Esophagus (tissue), 2 donors: Measurements from ENCODE around the gene ERAS. TPM values are rescaled to one million over a fixed set of nuclear protein-coding genes. Genes with fewer than 3 reads are reported as not detected.

Source experiments
- H3K27ac ChIP-seq, 2 donors: one replicate each; pipeline ENCODE4 v1.5.1; 2013; ENCODE audit warnings: low read depth in 2 of 2, mild to moderate bottlenecking in 2 of 2, inconsistent platforms in 1 of 2, low read length in 1 of 2, moderate library complexity in 1 of 2
- H3K27me3 ChIP-seq, 2 donors: one replicate each; pipeline ENCODE4 v1.6.1; 2013; ENCODE audit warnings: low read length in 2 of 2, control low read depth in 1 of 2, mild to moderate bottlenecking in 1 of 2; ENCODE audit not compliant: insufficient read depth in 2 of 2, control insufficient read depth in 1 of 2
- H3K36me3 ChIP-seq, 2 donors: one replicate each; pipeline ENCODE4 v1.6.1; 2013; ENCODE audit warnings: low read length in 1 of 2; ENCODE audit not compliant: control insufficient read depth in 2 of 2, insufficient read depth in 2 of 2
- H3K4me1 ChIP-seq, 2 donors: one replicate each; pipeline ENCODE4 v1.6.1; 2013; ENCODE audit warnings: low read length in 1 of 2; ENCODE audit not compliant: control insufficient read depth in 2 of 2, insufficient read depth in 2 of 2
- H3K4me3 ChIP-seq, 2 donors: one replicate each; pipeline ENCODE4 v1.5.1; 2013; ENCODE audit warnings: low read length in 2 of 2, mild to moderate bottlenecking in 2 of 2, low read depth in 1 of 2, moderate library complexity in 1 of 2
- H3K9me3 ChIP-seq, 2 donors: one replicate each; pipeline ENCODE4 v1.6.1; 2013; ENCODE audit warnings: mild to moderate bottlenecking in 2 of 2, low read depth in 1 of 2, low read length in 1 of 2, moderate library complexity in 1 of 2; ENCODE audit not compliant: control insufficient read depth in 2 of 2, insufficient read depth in 1 of 2
- WGBS, 2 donors: extraction: QIAGEN DNeasy Blood & Tissue Kit; methylation state at CpG; one replicate each; pipeline ENCODE4 v1.1.7; 2013; 5-methylcytosine and 5-hydroxymethylcytosine counted together
- polyA plus RNA-seq, 2 donors: library from polyadenylated mRNA; stranded (reverse); fragments of 200-250 nt; gene quantifications; one replicate each; pipeline ENCODE4 v1.2.3, GENCODE V29; 2013
- donor health status: healthy with polysubstance abuse.
- donor health status: Bipolar disorder and iron deficiency.

ERAS gene
- polyA plus RNA-seq, 2 donors, result 0.05 to 0.10 TPM

DNA sequence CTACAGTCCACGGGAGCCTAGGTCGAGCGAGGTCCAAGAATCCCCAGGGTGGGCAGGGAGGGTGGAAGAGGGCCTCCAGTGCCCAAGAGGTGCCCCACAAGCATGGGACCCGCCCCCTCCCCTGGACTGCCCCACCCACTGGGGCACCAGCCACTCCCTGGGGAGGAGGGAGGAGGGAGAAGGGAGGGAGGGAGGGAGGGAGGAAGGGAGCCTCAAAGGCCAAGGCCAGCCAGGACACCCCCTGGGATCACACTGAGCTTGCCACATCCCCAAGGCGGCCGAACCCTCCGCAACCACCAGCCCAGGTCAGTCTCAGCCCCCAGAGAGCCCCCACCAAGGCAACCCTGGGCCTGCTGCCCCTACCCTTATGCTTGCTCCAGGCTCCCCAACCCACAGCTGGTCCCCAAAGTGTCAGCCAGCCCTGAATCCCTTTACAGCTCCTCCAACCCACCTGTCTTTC is 39.9 kb upstream of the ERAS start, which contains the start of gene GATA1:
Gene GATA1, plus strand, starts transcription at position 250 of the 460 bp plus-strand sequence. CDS start 4,520 bp downstream, outside the sequence.
- WGBS, 2 donors, result 73 to 91% methylated on average over 6 to 7 of the region's 7 CpGs
- peaks cover 0 to 6% of the 10 kb centered on the region in 2 donors for H3K27me3 ChIP-seq
- no peaks in the 10 kb centered on the region for H3K4me1 ChIP-seq
- H3K36me3 ChIP-seq, result no peaks in the 10 kb centered on the region
- H3K27ac ChIP-seq, result no peak within 1 kb of the TSS
- H3K9me3 ChIP-seq, result peaks cover 0 to 2% of the 10 kb centered on the region in 2 donors
- H3K4me3 ChIP-seq, result no peak within 1 kb of the TSS

DNA sequence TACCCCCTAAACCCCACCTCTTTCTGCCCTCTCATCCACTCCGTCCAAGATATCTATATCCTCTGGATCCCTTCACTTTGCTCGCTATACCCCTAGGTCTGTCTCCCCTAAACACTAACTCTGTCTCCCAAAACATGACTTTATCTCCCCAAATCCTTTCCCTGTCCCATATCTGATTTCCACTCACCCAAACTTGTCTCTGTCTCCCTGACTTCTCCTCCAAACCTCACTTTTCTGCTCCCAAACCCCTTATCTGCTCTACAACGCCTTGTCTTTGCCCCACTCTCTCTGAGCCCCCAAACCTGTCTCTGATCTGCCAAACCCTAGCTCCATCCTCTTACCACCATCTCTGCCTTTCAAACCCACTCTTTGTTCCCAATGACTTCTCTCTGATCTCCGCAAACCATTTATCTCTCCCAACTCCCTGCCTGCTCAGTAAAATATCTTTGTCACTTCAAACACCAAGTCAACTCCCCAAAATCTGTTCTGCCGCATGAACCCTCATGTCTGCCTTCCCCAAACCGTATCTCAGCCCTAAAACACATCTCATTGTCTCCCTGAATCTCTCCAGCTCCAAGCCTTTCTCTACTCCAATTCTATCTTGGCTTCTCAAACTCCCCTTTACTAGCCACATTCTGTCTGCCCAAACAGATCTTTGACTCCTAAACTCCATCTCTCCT is 39.3 kb upstream of the ERAS start:
- Histone ChIP-seq H3K9me3 (peaks cover 0 to 2% of the 10 kb centered on the region in 2 donors), H3K27ac (no peak overlapping the region), H3K4me1 (no peaks in the 10 kb centered on the region), H3K27me3 (peaks cover 0 to 6% of the 10 kb centered on the region in 2 donors), H3K4me3 (no peak overlapping the region), H3K36me3 (no peaks in the 10 kb centered on the region)
- 63 to 79% methylated on average over 6 of the region's 6 CpGs for WGBS, 2 donors

DNA sequence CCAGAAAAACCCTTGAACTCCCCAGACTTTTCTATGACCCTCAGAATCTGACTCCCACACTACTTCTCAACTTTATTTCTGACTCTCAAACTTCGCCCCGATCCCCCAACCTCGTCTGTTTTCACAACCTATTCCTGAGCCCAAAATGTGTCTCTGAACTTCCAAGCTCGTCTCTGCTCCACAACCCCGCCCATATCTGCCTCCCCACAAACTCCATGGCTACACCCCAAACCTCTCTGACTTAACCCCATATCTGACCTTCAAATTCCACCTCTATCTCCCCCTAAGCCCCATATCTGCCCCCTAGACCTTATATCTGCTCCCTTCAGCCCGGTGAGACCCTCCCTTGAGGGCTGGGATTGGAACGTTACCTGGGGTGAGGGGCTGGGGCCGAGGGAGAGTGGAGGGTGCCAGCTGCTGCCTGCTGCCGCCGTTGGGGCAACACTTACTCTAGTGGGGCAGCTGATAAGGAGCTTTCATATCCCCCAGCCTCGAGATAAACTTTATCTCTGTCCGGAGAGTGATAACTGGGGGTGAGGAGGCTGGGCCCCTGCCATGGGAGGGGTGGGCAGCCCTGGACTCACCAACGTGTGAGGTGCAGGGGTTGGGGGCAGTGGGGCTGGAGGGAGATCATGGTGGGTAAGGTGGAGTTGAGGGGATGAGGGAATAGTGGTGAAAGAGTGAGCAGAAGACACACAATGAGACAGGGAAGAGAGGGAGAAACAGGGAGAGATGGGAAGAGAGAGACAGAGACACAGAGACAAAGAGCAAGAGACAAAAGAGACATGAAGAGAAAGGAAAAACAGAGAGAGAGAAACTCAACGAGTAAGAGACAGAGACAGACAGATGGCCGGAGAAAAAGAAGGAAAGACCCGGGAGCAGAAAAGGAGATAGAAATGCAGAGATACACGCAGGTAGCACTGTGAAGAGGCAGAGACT is 38.5 kb upstream of the ERAS start:
- H3K27ac ChIP-seq, result no peak overlapping the region
- no peaks in the 10 kb centered on the region for H3K36me3 ChIP-seq
- H3K4me3 ChIP-seq, result no peak overlapping the region
- peaks cover 0 to 6% of the 10 kb centered on the region in 2 donors for H3K27me3 ChIP-seq
- H3K4me1 ChIP-seq, result no peaks in the 10 kb centered on the region
- peaks cover 0 to 2% of the 10 kb centered on the region in 2 donors for H3K9me3 ChIP-seq
- WGBS, 2 donors, result 50 to 55% methylated on average over 17 of the region's 17 CpGs

DNA sequence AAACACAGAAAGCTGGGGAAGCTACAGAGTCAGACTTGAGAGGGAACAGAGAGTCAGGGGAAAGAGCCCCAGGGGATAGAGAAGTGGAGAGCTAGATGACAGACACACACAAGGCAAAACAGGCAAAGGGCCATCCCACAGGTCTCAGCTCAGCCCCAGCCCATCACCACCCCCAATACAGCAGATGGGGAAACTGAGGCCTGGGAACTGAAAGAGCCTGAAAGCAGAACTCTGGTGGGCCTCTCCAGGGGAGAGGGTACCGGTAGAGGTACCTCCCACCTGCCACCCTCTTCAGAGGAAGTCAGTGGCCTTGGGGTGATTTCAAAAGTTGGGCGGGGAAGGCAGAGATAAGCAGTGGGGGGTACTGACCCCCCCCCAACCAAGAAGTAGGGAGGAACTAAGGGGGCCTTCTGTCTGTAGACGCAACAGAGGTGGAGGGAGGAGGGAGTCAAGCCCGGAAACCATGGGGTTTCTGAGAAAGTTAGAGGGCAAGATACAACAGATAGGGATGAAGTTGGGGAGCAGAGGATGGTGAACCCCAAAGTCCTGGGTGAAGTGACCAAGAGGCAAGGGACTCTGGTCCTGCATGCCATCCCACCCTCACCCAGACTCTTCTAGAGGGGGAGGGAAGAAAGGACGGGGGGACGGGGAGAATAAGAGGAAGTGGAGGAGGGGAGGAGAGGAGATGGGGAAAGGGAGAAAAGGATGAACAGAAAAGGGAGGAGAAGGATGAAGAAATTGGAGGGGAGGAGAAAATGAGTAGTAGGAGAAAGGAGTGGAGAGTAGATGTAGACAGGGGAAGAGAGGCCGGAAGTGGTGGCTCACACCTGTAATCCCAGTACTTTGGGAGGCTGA is 36.7 kb upstream of the ERAS start:
- WGBS, 2 donors, result 58 to 60% methylated on average over 7 of the region's 7 CpGs
- no peaks in the 10 kb centered on the region for H3K9me3 ChIP-seq
- no peaks in the 10 kb centered on the region for H3K4me1 ChIP-seq
- no peaks in the 10 kb centered on the region for H3K27me3 ChIP-seq
- no peaks in the 10 kb centered on the region for H3K36me3 ChIP-seq
- no peak overlapping the region for H3K4me3 ChIP-seq
- H3K27ac ChIP-seq, result no peak overlapping the region

DNA sequence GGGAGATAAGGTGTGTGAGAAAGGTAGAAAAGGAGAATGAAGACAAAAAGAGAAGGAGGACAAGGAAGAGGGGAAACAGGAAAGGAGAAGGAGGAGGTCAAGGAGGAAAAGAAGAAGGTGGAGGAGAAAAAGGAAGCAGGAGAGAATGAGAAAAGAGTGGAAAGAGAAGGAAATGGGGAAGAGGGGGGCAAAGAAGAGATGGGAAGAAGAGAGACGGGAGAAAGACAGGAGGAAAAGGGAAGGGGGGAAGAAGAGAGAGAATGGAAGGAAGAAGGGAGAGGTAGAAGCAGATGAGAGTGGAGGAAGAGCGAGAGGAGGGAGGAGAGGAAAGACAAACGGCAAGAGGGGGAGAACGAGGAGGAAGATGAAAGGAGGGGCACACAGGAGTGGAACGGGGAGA is 35.8 kb upstream of the ERAS start:
- Histone ChIP-seq H3K9me3 (no peaks in the 10 kb centered on the region), H3K4me3 (no peak overlapping the region), H3K4me1 (no peaks in the 10 kb centered on the region), H3K36me3 (no peaks in the 10 kb centered on the region), H3K27ac (no peak overlapping the region), H3K27me3 (no peaks in the 10 kb centered on the region)
- WGBS, 2 donors, result 56 to 59% methylated on average over 5 of the region's 5 CpGs

DNA sequence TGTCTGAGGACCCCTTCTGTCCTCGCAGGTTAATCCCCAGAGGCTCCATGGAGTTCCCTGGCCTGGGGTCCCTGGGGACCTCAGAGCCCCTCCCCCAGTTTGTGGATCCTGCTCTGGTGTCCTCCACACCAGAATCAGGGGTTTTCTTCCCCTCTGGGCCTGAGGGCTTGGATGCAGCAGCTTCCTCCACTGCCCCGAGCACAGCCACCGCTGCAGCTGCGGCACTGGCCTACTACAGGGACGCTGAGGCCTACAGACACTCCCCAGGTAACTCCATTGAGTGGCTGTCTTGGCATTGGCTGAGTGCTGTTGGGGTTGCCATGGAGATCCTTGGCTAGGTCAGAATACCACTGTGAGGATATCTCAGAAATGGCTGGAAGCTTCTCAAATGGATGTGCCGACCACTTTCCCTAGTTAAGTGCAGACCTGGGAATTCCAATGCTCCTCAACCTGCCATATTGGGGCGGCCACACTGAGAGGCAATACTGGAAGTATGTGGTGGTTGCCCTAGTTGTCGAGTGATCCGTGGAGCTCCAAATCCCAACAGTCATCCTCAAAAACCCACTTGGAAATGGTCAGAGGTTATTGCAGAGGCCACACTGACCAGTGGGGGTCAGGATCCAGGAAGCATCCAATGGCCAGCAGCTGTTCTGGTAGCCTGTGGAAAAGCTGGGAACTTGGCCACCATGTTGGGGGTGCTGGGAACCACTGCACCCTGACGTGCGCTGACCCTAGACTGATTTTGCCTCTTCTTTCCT is 35.1 kb upstream of the ERAS start:
- WGBS, 2 donors, result 82 to 86% methylated on average over 11 of the region's 11 CpGs
- no peaks in the 10 kb centered on the region for H3K4me1 ChIP-seq
- H3K9me3 ChIP-seq, result no peaks in the 10 kb centered on the region
- no peak overlapping the region for H3K27ac ChIP-seq
- no peaks in the 10 kb centered on the region for H3K27me3 ChIP-seq
- no peaks in the 10 kb centered on the region for H3K36me3 ChIP-seq
- H3K4me3 ChIP-seq, result no peak overlapping the region

DNA sequence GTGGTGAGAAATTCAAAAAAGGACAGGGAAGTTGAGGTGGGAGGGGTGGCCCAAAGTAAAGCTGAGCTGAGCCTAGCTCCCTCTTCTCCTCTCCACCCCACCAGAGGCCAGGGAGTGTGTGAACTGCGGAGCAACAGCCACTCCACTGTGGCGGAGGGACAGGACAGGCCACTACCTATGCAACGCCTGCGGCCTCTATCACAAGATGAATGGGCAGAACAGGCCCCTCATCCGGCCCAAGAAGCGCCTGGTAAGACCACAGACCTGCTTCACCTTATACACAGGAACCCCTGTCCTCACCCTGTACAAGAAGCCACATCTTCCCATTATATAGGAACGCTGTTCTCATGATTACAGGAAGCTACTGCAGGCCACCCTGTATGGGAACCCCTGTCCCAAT is 34.1 kb upstream of the ERAS start:
- 73 to 92% methylated on average over 7 of the region's 7 CpGs for WGBS, 2 donors
- Histone ChIP-seq H3K27ac (no peak overlapping the region), H3K4me1 (no peaks in the 10 kb centered on the region), H3K27me3 (no peaks in the 10 kb centered on the region), H3K4me3 (no peak overlapping the region), H3K36me3 (no peaks in the 10 kb centered on the region), H3K9me3 (no peaks in the 10 kb centered on the region)

DNA sequence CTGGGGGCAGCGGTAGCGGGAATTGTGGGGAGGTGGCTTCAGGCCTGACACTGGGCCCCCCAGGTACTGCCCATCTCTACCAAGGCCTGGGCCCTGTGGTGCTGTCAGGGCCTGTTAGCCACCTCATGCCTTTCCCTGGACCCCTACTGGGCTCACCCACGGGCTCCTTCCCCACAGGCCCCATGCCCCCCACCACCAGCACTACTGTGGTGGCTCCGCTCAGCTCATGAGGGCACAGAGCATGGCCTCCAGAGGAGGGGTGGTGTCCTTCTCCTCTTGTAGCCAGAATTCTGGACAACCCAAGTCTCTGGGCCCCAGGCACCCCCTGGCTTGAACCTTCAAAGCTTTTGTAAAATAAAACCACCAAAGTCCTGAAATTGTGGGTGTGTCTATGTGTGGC is 32.4 kb upstream of the ERAS start:
- Histone ChIP-seq H3K36me3 (no peaks in the 10 kb centered on the region), H3K27ac (no peak overlapping the region), H3K4me3 (no peak overlapping the region), H3K9me3 (no peaks in the 10 kb centered on the region), H3K4me1 (no peaks in the 10 kb centered on the region), H3K27me3 (no peaks in the 10 kb centered on the region)
- WGBS, 2 donors, result 73 to 83% methylated on average over 4 of the region's 4 CpGs
